ENCODE results near the gene KLHL29.

Gene KLHL29

DNA sequence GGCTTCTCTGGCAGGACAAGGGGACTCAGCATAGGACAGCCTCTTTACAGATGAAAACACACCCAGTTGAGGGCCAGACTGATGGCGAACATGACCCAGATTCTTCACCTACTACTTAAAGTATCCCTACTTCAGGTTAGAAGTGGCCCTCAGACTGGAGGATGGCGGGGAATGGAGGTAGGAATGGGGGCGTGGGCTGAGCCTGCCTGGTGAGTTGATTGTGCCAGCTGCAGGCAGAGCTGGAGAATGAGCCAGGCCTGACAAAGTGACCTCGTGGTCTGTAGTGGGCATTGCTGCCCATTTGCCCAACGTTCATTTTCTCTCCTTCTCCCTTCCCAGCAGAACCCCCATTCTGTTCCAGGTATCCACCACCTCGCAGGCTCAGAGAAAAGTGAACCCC is 186.1 kb downstream of the KLHL29 start:
- no peak for DNase-seq (ENCODE audit: low read depth, low spot score)

DNA sequence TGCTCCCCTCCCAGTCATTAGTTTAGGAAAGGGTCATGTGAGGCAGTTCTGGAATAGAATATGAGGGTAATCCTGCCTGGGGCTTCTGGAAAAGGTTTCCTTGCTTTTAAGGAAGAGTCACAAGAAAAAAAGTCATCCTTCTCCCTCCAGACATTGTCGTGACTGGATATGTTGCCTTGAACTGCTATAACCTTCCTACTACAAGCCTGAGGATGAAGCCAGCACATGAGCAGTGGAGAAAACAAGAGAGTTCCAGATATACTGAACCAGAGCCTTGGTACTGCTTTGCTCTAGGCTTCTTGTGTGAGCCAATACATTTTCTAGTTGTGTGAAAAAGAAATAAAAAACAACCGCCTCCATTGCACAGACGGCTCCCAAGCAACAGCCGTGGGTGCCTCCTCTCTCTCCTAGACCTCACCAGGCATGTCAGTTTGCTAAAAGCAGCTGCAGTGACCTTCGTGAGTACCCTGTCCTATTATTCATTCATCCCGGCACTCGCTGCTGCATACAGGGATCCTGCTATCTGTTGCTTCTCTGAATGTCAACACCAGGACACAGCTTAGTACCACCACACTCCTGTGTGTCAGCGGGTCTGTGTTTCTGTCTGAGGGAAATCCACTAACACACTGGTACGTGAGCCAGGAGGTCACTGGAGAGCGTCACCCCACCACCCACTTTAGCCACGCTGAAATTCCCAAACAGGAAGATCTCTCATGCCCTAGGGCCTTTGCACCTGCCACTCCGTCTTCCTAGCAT is 186.7 kb downstream of the KLHL29 start:
- no peak for DNase-seq (ENCODE audit: low read depth, low spot score)

DNA sequence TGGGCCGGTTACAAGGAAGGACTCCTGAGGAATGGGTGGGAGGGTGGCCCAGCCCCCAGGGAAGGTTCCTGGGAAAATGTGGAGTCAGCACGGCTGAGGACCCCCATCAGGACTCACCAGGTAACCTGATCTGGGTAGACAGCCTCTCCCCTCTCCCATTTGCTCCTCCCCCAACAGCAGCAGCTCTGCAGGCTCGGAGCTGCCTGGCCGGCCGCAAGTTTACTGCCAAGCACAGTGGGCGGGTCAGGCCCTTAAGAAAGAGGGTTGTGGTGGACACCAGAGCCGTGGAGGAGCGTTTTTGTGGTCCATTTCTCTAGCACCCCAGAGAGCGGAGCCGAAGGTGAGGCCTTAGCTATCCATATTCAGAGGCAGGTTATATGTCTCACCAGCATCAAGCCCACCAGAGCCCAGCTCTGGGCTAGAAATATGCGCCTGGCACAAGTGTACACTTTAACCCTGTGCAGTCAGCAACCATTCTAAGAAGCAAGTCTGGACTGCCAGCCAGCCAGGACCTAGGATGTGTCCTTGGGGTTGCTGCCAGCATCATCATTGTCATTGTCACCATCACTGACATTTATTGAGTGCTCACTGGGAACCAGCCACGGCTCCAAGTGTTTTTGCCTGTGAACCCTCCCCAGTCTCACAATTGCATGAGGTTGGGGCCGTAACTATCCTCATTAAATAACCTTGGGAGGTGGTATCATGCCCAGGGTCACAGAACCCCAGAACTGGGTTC is 190.1 kb downstream of the KLHL29 start:
- no peak for DNase-seq (ENCODE audit: low read depth, low spot score)

- no peak for DNase-seq (ENCODE audit: low read depth, low spot score)
Measured at GRCh38 chr2:23578964-23579671, 194.1 kb downstream of the KLHL29 start.

- no peak for DNase-seq (ENCODE audit: low read depth, low spot score)
Measured at GRCh38 chr2:23579674-23580073, 194.7 kb downstream of the KLHL29 start.

- no peak for DNase-seq (ENCODE audit: low read depth, low spot score)
Measured at GRCh38 chr2:23583467-23583866, 198.5 kb downstream of the KLHL29 start.

GRCh38 chr2:23584054-23584745 is 199.2 kb downstream of the KLHL29 start:
- no peak for DNase-seq (ENCODE audit: low read depth, low spot score)

DNA sequence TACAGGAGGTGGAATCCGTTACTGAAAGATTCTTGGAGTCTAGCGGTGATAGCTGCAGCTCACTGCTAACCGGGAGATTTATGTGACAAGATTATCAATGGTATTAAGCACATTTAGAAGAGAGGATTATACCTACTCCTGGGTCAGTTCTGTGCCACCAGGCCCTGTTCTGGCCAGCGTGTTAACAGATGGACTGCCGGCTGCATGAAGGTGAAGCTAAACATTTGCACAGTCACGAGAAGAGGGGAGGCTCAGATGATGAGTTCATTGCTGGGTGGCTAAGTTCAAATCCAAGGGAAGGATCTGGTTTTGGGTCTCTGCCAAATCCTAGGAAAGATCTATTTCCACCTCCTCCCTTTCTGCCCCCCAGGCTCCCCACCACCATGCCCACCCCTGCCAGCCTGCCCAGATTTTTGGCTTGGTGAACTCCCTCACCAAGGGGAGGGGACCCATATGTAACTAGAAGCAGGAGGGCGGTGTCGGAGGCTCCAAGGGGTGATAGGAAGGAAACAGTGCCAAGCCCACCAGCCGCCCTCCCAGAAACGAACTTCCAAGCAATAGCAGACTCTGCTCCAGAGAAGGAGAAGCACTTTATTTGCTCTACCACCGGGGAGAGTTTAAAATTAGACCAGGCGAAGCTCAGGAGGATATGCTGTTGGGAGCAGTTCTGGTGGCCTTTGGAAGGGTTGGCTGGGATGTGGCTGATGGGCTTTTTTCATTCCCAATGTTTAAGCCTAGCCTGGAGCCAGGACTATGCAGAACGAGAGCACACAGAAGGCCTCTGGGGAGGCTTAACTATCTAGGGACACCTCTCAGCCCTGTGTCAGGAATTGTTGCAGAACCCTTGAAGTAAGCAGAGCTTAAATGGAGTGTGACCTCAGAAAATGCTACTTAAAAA is 200.5 kb downstream of the KLHL29 start:
- DNase-seq (ENCODE audit: low read depth, low spot score) = no peak

DNA sequence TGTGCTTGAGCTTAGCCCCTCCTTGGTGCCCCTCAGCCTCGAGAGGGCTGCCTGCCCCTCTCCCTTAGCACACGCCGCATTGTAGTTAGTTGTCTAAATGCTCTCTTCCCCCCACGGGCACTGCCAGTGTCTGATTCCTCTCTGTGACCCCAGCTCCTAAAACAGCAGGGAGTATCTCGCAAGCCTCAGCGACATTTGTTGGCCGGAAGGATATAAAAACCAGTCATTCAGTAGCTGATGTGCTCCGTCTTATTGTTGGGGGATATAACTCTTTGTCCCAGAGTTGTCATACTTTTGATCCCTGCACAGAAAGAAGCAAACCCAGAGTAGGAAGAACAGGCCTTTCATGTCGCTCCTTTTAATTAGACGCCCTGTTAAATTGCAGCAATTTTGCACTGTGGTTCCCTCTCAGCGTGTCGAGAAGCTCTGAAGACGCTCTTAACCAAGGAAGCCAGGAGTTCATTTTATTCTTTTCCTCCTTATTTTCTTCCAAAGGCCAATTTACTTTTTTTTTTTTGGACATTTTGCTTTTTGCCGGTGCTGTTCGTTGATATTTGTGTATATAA is 201.8 kb downstream of the KLHL29 start:
- no peak for DNase-seq (ENCODE audit: low read depth, low spot score)

DNA sequence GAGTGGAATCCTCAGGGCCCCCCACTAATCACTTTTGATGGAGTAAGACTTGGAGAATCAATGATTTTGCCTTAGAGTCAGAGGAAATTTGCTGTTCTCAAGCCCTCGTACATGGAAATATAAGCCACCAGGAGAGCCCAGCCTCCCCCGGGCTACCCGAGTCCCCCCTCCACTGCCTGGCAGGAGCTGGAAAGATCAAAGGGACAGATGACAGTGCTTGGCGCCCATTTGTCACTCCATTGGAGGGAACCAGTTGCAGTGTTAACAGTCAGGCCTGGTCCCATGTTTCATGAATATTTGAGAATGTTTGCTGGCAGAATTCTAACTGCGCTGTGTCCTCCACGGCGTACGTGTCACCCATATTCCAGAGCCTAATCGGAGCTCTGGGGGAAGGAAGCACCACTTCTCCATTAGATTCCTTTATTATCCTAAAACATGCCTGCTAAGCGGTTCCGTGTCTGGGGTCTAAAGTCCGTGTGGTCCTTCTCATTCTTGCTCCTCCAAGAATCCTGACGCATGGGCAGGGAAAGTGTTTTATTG is 202.4 kb downstream of the KLHL29 start:
- DNase-seq (ENCODE audit: low read depth, low spot score) = no peak

GRCh38 chr2:23588106-23588505 is 203.1 kb downstream of the KLHL29 start:
- no peak for DNase-seq (ENCODE audit: low read depth, low spot score)

DNA sequence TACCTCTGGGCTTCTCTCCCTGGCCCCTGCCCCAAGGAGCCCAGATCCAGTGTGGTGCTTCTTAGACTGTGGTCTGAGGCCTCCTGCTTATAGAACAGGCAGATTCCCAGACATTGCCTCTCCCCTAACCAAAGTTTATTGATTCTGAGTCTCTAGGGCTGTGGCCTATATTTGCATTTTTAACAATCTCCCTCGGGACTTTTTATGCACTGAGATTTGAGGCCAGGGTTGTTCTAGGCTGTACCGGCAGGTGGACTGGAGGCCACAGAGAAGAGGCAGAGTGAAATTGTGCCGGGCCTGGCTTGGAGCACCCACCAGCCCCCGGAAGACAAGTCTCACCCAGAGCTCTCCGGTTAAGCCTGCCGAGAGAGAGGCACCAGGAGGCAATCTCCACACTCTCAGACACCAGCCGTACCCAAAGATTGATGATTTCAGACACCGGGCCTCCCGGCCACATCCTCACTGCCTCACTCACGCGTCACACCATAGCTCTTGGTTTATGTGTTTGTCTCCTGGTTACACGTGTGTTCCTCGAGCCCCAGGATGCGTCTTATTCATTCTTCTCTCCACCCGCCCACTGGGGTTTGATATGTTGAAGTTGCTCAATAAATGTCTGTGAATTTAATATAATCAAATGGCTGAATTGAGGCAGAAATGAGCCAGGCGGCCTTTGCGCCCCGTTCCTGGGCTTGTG is 203.7 kb downstream of the KLHL29 start:
- DNase-seq (ENCODE audit: low read depth, low spot score) = no peak

GRCh38 chr2:23589220-23589647 is 204.3 kb downstream of the KLHL29 start:
- DNase-seq (ENCODE audit: low read depth, low spot score) = no peak

DNA sequence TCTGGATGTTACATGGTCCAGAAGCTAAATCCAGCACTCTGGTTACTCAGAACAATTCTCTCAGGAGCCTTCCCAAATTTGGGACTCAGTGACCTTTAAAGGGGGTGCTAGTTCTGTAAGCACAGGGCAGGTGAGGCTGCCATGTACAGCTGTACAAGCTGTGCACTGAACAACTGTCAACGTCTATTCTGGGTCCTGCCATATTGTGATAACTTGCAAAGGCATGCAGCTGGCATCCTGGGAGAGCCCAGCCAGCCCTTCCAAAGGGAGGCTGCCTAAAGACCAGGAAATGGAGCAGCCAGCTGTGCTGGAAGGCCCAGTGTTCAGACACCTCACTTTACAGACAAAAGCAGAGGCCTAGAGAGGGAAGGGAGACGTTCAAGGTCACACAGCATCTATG is 204.8 kb downstream of the KLHL29 start:
- DNase-seq (ENCODE audit: low read depth, low spot score) = no peak

- DNase-seq (ENCODE audit: low read depth, low spot score) = no peak
Measured at GRCh38 chr2:23590241-23590869, 205.4 kb downstream of the KLHL29 start.

DNA sequence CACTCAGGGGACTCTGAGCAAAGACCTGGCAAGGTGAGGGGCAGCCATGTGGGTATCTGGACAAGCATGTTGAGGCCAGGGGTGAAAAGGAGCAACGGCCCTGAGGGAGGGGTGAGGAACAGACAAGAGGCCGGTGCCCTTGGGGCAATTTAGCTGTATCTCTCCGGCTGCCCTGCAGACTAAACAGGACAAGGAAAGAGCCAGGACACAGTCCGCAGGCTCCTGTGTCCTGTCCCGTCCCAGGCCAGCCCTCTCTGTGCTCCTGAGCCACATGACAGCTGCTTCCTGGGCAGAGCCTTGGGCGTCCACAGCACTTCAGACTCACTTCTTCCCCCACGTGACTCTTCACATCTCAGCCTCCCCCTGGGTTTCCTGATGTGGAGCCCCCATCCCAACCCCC is 206.1 kb downstream of the KLHL29 start:
- no peak for DNase-seq (ENCODE audit: low read depth, low spot score)

GRCh38 chr2:23592061-23592685 is 207.2 kb downstream of the KLHL29 start:
- no peak for DNase-seq (ENCODE audit: low read depth, low spot score)

DNA sequence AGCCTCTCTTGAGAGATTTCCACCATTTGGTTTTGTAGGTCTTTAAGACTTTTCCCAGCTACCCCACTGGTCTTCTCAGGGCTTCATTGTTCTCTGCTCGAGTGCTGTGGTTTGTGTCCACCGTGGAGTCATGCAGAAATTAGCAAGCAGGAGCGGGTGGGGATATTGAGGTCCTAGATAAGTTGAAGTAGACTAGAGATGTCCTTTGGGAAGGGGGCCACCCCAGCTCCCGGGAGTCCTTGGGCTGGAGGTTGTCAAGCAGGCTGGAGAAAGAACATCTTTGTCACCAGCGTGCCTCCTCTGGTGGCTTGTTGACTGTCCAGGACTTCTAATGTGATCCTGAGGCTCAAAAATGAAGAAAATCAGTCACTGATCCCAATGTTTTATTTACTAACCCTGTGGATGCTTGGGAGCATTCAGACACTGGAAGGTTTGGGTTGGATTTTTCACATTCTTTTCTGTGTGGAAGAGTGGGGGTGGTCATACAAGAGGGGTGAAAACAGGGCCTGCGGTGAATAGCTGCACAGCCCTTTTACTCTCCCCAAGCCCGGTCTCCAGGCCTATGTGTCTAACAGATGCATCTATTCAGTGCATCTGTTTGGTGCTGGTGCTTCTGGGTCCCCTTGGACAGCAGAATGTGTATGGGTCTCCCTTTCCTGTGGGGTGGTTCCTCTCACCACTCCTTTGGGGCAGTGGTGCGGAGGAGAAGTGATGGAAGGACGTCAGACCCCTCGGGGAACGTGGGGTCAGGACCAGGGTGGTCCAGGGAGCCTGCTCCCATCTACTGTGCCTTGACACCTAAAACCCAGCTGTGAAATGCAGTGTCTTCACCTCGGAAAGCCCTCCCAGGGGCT is 208.1 kb downstream of the KLHL29 start:
- DNase-seq (ENCODE audit: low read depth, low spot score) = no peak
